Activated CD4-positive, CD25-positive, alpha-beta regulatory T cell treated with anti-CD3 and anti-CD28 coated beads, Interleukin-2, amount 50 U/mL, for 16 hours (primary cell): ENCODE data around the gene GDI1.

ENCODE experiments used
- DNase-seq: peaks from one replicate; pipeline ENCODE4 v3.0.0-alpha.2; 2020; ENCODE audit warnings: low read depth, low spot score

The GDI1 gene

GRCh38 chrX:154481195-154481594 lies 44.2 kb downstream of the GDI1 start:
- DNase-seq: no peak

- DNase-seq: no peak
Observed at GRCh38 chrX:154481911-154482601, 45.1 kb downstream of the GDI1 start.

- DNase-seq: no peak
Observed at GRCh38 chrX:154482786-154483185, 45.8 kb downstream of the GDI1 start.

GRCh38 chrX:154483325-154483724 lies 46.4 kb downstream of the GDI1 start:
- no peak for DNase-seq

GRCh38 chrX:154484255-154485149 lies 47.5 kb downstream of the GDI1 start:
- no peak for DNase-seq

- no peak for DNase-seq
Observed at GRCh38 chrX:154485150-154486051, 48.4 kb downstream of the GDI1 start.

GRCh38 chrX:154486052-154486395 lies 49.1 kb downstream of the GDI1 start:
- DNase-seq: no peak

GRCh38 chrX:154486396-154487207 lies 49.6 kb downstream of the GDI1 start, which contains the start of gene UBL4A:
TSS of gene UBL4A (minus strand) at chrX:154486615. CDS start at chrX:154486584, 31 bp downstream.
- DNase-seq: no peak

- no peak for DNase-seq
Observed at GRCh38 chrX:154487518-154488290, 50.8 kb downstream of the GDI1 start.

- DNase-seq: no peak
Observed at GRCh38 chrX:154488336-154489075, 51.6 kb downstream of the GDI1 start.

- DNase-seq: no peak
Observed at GRCh38 chrX:154489182-154489581, 52.2 kb downstream of the GDI1 start.

- no peak for DNase-seq
Observed at GRCh38 chrX:154490021-154490413, 53.1 kb downstream of the GDI1 start.

GRCh38 chrX:154490414-154491083 lies 53.6 kb downstream of the GDI1 start, which contains the start of gene SLC10A3:
TSS of gene SLC10A3 (minus strand) at chrX:154490629. CDS start at chrX:154488940, 1,689 bp downstream.
- DNase-seq: peak; percentile 71
